Central memory CD4-positive, alpha-beta T cell (primary cell): ENCODE data around the gene HLA-DMA.

Experiments used
- DNase-seq: peaks from one replicate; pipeline ENCODE4 v3.0.0; 2022
- total RNA-seq, 3 experiments: gene quantifications; one replicate each; lab custom pipeline; 2026; lab: John Stamatoyannopoulos, UW

Gene HLA-DMA
- 1.2 to 7.3 (median 2.2) reads per million in 3 experiments for total RNA-seq

GRCh38 chr6:32952817-32953739 is at the start of gene HLA-DMA:
HLA-DMA (minus strand) TSS chr6:32953097; CDS start chr6:32953036, 61 bp downstream.
- peak; percentile 81 for DNase-seq

GRCh38 chr6:33001685-33002084 is 48.8 kb upstream of the HLA-DMA start:
- no peak for DNase-seq

DNA sequence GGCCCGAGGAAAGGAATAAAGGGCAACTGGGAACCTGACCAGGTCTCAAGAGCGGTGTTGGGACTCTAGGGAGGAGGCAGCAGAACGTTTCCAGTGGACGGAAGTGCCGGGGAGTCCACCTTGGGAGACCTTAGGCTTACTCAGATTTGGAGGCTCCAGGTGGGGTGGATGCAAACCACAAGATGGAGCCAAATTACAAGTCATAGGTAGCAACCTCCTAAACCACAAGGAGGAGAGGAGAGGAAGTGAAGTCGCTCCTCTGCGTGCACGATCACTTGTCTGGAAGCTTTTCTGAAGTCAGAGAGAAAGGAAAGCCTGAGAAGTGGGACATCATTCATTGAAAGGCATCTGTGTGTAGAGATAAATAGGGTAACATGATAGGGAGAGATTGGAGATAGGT is 47.2 kb upstream of the HLA-DMA start:
- DNase-seq, result peak; percentile 10

- DNase-seq, result no peak
Measured at GRCh38 chr6:32995448-32995847, 42.6 kb upstream of the HLA-DMA start.

DNA sequence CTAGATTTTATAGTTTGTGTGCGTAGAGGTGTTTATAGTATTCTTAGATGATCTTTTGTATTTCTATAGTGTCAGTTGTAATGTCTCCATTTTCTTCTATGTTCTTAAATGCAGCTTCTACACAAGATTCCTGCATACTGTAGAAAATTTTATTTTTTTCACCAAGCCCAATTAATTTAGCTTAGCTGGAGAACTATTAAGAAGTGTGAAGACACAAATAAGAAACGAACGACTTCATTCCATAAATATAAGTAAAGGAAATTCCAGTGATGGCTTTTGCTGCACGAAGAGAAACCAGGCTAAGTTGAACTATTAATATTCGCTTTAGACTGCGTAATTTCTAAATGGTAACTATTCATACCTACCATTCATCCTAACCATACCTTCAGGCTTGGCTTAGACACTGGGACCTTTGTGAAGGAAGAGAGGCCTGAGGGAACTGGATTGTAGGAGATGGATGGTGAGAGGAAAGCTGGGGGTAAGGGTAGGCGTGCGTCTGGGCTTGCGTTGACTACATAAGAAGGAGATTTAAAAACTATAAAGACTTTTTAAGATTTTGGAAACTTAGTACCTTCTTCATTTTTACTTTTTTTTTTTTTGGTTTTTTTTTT is 40.6 kb upstream of the HLA-DMA start:
- no peak for DNase-seq

GRCh38 chr6:32991972-32992371 is 39.1 kb upstream of the HLA-DMA start:
- no peak for DNase-seq

DNA sequence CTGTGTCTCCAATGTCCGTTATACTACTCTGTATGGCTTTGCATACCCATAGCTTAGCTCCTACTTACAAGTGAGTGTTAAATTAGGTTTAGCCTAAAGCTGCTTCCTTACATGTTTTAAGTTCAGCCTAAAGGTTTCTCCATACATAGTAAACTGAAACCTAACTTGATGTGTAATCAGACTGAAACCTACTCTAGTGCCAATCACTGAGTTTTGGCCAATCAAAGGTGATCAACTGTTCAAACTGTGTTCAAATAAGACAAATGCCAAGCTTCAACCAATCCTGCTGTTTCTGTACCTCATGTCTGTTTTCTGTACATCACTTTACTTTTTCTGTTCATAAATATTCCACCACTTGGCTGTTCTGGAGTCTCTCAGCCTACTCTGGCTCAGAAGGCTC is 36.5 kb upstream of the HLA-DMA start:
- DNase-seq, result no peak

GRCh38 chr6:32984622-32985389 is 31.9 kb upstream of the HLA-DMA start:
- DNase-seq, result peak; percentile 82

- DNase-seq, result no peak
Measured at GRCh38 chr6:32983964-32984621, 31.2 kb upstream of the HLA-DMA start.

DNA sequence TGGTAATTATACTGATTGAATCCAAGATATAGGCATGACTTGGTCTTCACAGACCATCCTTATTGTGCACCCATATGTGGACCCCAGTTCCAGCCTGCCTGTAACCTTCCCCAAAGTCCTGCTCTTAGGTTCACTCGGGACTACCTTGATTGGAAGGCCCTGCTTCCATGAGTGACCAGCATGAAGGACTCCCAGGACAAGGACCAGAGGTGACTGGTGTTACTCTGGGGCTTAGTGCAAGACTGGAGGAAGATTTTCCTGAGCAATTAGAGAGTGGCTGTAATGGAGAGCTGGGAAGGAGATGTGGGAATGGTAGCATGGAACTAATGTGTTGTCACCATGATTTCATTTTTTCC is 30.6 kb upstream of the HLA-DMA start:
- no peak for DNase-seq

GRCh38 chr6:32982702-32983492 is 30.0 kb upstream of the HLA-DMA start:
- DNase-seq, result no peak

GRCh38 chr6:32982084-32982701 is 29.3 kb upstream of the HLA-DMA start:
- no peak for DNase-seq

- DNase-seq, result no peak
Measured at GRCh38 chr6:32980488-32981038, 27.7 kb upstream of the HLA-DMA start.

DNA sequence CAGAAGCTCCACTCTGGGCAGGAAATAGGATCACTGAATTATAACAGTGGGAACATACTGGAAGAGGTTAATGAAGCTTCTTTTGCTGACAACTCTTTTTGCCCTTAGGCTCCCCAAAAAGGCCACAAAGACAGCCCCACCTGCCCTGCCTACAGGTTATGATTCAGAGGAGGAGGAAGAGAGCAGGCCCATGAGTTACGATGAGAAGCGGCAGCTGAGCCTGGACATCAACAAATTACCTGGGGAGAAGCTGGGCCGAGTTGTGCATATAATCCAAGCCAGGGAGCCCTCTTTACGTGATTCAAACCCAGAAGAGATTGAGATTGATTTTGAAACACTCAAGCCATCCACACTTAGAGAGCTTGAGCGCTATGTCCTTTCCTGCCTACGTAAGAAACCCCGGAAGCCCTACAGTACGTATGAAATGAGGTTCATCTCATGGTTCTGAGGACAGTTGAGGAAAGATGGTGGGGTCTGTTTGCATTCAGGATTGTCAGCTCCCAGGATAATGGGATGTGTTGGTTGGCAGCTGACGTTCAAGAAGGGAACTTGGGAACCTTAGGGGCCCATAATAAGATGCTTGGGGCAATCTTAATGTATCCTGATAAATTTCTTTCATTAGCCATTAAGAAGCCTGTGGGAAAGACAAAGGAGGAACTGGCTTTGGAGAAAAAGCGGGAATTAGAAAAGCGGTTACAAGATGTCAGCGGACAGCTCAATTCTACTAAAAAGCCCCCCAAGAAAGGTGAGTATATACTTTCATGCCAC is 27.0 kb upstream of the HLA-DMA start:
- no peak for DNase-seq

DNA sequence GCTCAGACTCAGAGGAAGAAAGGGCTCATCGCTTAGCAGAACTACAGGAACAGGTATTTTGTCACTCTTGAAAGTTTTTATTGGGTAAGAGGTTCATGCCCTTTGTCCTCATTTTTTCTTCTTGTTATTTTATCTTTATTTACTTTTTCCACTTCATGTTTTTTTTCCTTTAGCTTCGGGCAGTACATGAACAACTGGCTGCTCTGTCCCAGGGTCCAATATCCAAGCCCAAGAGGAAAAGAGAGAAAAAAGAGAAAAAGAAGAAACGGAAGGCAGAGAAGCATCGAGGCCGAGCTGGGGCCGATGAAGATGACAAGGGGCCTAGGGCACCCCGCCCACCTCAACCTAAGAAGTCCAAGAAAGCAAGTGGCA is 25.0 kb upstream of the HLA-DMA start:
- no peak for DNase-seq

GRCh38 chr6:32977272-32977952 is 24.5 kb upstream of the HLA-DMA start:
- no peak for DNase-seq

DNA sequence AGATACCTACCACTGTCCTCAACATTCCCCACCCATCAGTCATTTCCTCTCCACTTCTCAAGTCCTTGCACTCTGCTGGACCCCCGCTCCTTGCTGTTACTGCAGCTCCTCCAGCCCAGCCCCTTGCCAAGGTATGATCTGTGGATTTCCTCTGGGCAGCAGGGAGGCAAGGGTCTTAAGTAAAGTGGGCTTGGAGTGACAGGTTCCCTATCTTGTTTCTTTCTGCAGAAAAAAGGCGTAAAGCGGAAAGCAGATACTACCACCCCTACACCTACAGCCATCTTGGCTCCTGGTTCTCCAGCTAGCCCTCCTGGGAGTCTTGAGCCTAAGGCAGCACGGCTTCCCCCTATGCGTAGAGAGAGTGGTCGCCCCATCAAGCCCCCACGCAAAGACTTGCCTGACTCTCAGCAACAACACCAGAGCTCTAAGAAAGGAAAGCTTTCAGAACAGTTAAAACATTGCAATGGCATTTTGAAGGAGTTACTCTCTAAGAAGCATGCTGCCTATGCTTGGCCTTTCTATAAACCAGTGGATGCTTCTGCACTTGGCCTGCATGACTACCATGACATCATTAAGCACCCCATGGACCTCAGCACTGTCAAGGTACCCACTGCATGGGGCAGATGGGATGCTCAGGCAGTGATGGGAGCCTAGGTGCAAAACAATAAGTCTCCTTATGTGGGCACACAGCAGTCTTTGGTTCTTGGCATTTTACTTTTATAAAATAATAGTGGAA is 23.6 kb upstream of the HLA-DMA start:
- DNase-seq, result no peak

- DNase-seq, result no peak
Measured at GRCh38 chr6:32975886-32976285, 23.0 kb upstream of the HLA-DMA start.
